Adipocyte (in vitro differentiated cells): ENCODE results near the gene IER5.
"Not testable (repeated sequence)": the region's sequence is repeated elsewhere in the genome, so short reads cannot be mapped to it uniquely, and the experiment has no call there.

ENCODE experiments used
- DNase-seq: peaks from one replicate; pipeline ENCODE4 v3.0.0-alpha.2; 2015; ENCODE audit warnings: low read depth
- H3K27me3 ChIP-seq: replicated peaks from 2 replicates; pipeline ENCODE4 v1.7.0; 2013; ENCODE audit warnings: mild to moderate bottlenecking, low read length, moderate library complexity; ENCODE audit not compliant: control insufficient read depth, insufficient read depth
- H3K36me3 ChIP-seq: 2 replicates; pipeline ENCODE4 v1.7.0; 2013; ENCODE audit warnings: low read length, mild to moderate bottlenecking, moderate library complexity; ENCODE audit not compliant: control insufficient read depth, insufficient read depth, severe bottlenecking
- H3K4me1 ChIP-seq: 2 replicates; pipeline ENCODE4 v1.7.0; 2013; ENCODE audit warnings: mild to moderate bottlenecking, low read length, moderate library complexity; ENCODE audit not compliant: control insufficient read depth, insufficient read depth
- H3K4me3 ChIP-seq: 2 replicates; pipeline ENCODE4 v1.7.0; 2013; ENCODE audit warnings: mild to moderate bottlenecking, low read length, moderate library complexity
- H3K9ac ChIP-seq: 2 replicates; pipeline ENCODE4 v1.7.0; 2013; ENCODE audit warnings: mild to moderate bottlenecking, low read length, moderate library complexity
- H3K9me3 ChIP-seq: 2 replicates; pipeline ENCODE4 v1.7.0; 2013; ENCODE audit warnings: mild to moderate bottlenecking, low read length, moderate library complexity; ENCODE audit not compliant: control insufficient read depth

Gene IER5

GRCh38 chr1:181088079-181089016 is at the start of gene IER5:
Gene IER5 (plus strand): TSS chr1:181088700. CDS start chr1:181088903, 203 bp downstream.
- Histone ChIP-seq H3K27me3 (no peaks in the 10 kb centered on the region), H3K4me1 (peaks cover 37% of the 10 kb centered on the region), H3K9me3 (no peaks in the 10 kb centered on the region), H3K36me3 (no peaks in the 10 kb centered on the region), H3K9ac (peak within 1 kb of the TSS; percentile 94), H3K4me3 (peak within 1 kb of the TSS; percentile 97)
- DNase-seq: peak; percentile 98

- DNase-seq: no peak
- H3K4me3 ChIP-seq: no peak overlapping the region
- H3K27me3 ChIP-seq: no peaks in the 10 kb centered on the region
- peaks cover 2% of the 10 kb centered on the region for H3K4me1 ChIP-seq
- H3K36me3 ChIP-seq: peaks cover 6% of the 10 kb centered on the region
- no peaks in the 10 kb centered on the region for H3K9me3 ChIP-seq
- H3K9ac ChIP-seq: no peak overlapping the region
Measured at GRCh38 chr1:181040284-181040865, 48.1 kb upstream of the IER5 start.

- H3K4me3 ChIP-seq: no peak overlapping the region
- no peaks in the 10 kb centered on the region for H3K27me3 ChIP-seq
- no peaks in the 10 kb centered on the region for H3K9me3 ChIP-seq
- peaks cover 2% of the 10 kb centered on the region for H3K4me1 ChIP-seq
- H3K9ac ChIP-seq: no peak overlapping the region
- peaks cover 9% of the 10 kb centered on the region for H3K36me3 ChIP-seq
- DNase-seq: no peak
Measured at GRCh38 chr1:181043025-181043888, 45.2 kb upstream of the IER5 start.

- H3K36me3 ChIP-seq: peaks cover 6% of the 10 kb centered on the region
- DNase-seq: no peak
- no peak overlapping the region for H3K4me3 ChIP-seq
- peaks cover 2% of the 10 kb centered on the region for H3K4me1 ChIP-seq
- no peaks in the 10 kb centered on the region for H3K9me3 ChIP-seq
- no peak overlapping the region for H3K9ac ChIP-seq
- no peaks in the 10 kb centered on the region for H3K27me3 ChIP-seq
Measured at GRCh38 chr1:181044449-181044966, 44.0 kb upstream of the IER5 start.

GRCh38 chr1:181045946-181046345 is 42.6 kb upstream of the IER5 start:
- H3K36me3 ChIP-seq, H3K4me3 ChIP-seq, H3K9ac ChIP-seq, DNase-seq, H3K27me3 ChIP-seq, H3K4me1 ChIP-seq, H3K9me3 ChIP-seq: not testable (repeated sequence)

- H3K4me3 ChIP-seq: no peak overlapping the region
- no peaks in the 10 kb centered on the region for H3K9me3 ChIP-seq
- DNase-seq: no peak
- no peaks in the 10 kb centered on the region for H3K4me1 ChIP-seq
- no peaks in the 10 kb centered on the region for H3K27me3 ChIP-seq
- no peak overlapping the region for H3K9ac ChIP-seq
- H3K36me3 ChIP-seq: peaks cover 3% of the 10 kb centered on the region
Measured at GRCh38 chr1:181049378-181049777, 39.1 kb upstream of the IER5 start.

- Histone ChIP-seq H3K27me3 (no peaks in the 10 kb centered on the region), H3K36me3 (peaks cover 3% of the 10 kb centered on the region), H3K9me3 (no peaks in the 10 kb centered on the region), H3K4me3 (no peak overlapping the region), H3K9ac (no peak overlapping the region), H3K4me1 (no peaks in the 10 kb centered on the region)
- no peak for DNase-seq
Measured at GRCh38 chr1:181050922-181051321, 37.6 kb upstream of the IER5 start.

- Histone ChIP-seq H3K9ac (no peak overlapping the region), H3K9me3 (peaks cover 8% of the 10 kb centered on the region), H3K4me3 (no peak overlapping the region), H3K36me3 (no peaks in the 10 kb centered on the region), H3K4me1 (no peaks in the 10 kb centered on the region), H3K27me3 (no peaks in the 10 kb centered on the region)
- DNase-seq: no peak
Measured at GRCh38 chr1:181056560-181056959, 31.9 kb upstream of the IER5 start.

- no peaks in the 10 kb centered on the region for H3K27me3 ChIP-seq
- no peak overlapping the region for H3K4me3 ChIP-seq
- no peak for DNase-seq
- H3K4me1 ChIP-seq: no peaks in the 10 kb centered on the region
- no peak overlapping the region for H3K9ac ChIP-seq
- peaks cover 8% of the 10 kb centered on the region for H3K9me3 ChIP-seq
- no peaks in the 10 kb centered on the region for H3K36me3 ChIP-seq
Measured at GRCh38 chr1:181057079-181057478, 31.4 kb upstream of the IER5 start.

GRCh38 chr1:181059435-181059834 is 29.1 kb upstream of the IER5 start:
- DNase-seq: no peak
- Histone ChIP-seq H3K27me3 (no peaks in the 10 kb centered on the region), H3K4me1 (no peaks in the 10 kb centered on the region), H3K4me3 (no peak overlapping the region), H3K9me3 (peaks cover 8% of the 10 kb centered on the region), H3K9ac (no peak overlapping the region), H3K36me3 (no peaks in the 10 kb centered on the region)

- no peaks in the 10 kb centered on the region for H3K27me3 ChIP-seq
- peaks cover 8% of the 10 kb centered on the region for H3K9me3 ChIP-seq
- H3K9ac ChIP-seq: no peak overlapping the region
- no peak overlapping the region for H3K4me3 ChIP-seq
- no peaks in the 10 kb centered on the region for H3K4me1 ChIP-seq
- no peak for DNase-seq
- no peaks in the 10 kb centered on the region for H3K36me3 ChIP-seq
Measured at GRCh38 chr1:181060066-181060465, 28.4 kb upstream of the IER5 start.
